AG08395 (cell line): ENCODE measurements around the gene IL37.

Source experiments
- DNase-seq: peaks from one replicate; pipeline ENCODE4 v3.0.0; 2012; ENCODE audit warnings: mixed read lengths, low spot score

Gene IL37

DNA sequence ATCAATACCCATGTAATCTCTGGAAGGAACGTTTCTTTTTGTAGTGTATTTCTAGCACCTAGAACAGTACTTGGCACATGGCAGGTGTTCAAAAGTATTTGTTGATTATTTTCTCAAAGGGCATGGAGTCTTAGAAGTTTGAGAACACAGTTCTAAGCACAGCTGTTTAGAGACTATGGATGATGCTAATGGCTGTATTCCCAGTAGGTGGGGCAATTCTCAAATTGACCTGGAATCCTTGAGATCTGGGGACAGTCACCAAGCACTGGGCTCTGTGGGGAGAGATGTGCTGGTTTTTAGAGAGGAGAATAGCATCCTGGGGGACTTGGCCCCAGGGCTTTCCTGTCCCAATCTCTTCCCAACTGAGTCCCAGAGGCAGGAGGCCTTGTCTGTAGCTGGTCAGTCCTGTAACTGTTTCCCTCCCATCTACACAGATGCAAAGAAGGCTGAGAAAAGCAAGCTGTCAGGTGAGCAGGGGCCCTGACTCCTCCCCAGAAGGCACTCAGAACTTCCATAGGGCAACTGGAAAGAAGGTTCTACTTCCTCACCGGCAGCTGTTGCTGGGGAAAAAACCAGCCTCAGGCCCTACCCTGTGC, 49.4 kb downstream of the IL37 start:
- no peak for DNase-seq

DNA sequence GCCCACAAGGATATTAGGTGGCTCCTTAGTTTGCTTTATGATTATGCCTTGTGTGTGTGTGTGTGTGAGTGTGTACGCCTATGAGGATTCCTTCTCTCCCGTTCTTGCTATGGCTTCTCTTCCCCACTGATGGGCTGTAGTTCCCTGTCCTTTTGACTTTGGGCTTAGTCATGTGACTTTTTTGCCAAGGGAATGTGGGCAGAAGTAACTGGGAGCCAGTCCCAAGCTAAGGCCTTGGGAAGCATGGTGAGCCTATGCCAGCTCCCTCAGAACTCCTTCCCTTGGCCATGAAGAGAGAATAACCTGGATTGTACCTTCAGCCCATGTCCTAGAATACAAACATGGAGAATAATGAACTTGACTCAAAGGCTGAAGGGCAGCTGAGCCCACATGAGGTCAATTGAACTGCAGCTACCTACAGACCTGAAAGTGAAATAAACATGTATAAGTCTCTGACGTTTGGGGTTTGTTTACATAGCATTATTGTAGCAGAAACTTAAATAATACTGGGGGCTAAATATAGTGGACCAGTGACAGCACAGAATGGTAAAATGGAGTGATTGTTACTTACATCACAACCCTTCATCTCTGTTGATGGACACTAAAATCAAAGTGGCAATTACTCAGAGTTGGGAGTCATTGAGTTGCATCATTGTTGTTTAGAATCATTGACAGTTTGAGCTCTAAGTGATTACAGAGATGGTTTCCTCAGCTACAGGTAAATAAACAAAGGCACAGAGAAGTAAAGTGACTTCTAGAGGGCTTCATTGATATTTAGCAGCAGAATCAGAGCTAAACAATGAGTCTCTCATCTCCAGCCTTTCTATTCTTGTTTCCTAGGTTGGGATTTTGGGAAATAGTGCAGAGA, 51.6 kb downstream of the IL37 start:
- no peak for DNase-seq

- no peak for DNase-seq
Observed at GRCh38 chr2:112967023-112967422, 56.1 kb downstream of the IL37 start.
